ENCODE measurements around the gene CD164. TPM values are rescaled to one million over a fixed set of nuclear protein-coding genes. Genes with fewer than 3 reads are reported as not detected.
"Not testable (repeated sequence)": the region's sequence is repeated elsewhere in the genome, so short reads cannot be mapped to it uniquely, and the experiment has no call there.

The CD164 gene
- total RNA-seq, 2 donors from 2014 or later, result 99.8 to 129 TPM

- Histone ChIP-seq H3K27me3 (no peaks in the 10 kb centered on the region), H3K4me1 (no peaks in the 10 kb centered on the region), H3K36me3 (no peaks in the 10 kb centered on the region), H3K27ac (no peak overlapping the region), H3K4me3 (no peak overlapping the region), H3K9me3 (no peaks in the 10 kb centered on the region)
- no peak for DNase-seq (ENCODE audit: low spot score)
- no peak for TF ChIP-seq CTCF (IDR thresholded peaks at IDR 0.05)
These were observed 39.8 kb downstream of the CD164 start for GRCh38 chr6:109342506-109342905.

- DNase-seq (ENCODE audit: low spot score), result no peak
- H3K36me3 ChIP-seq, result no peaks in the 10 kb centered on the region
- no peaks in the 10 kb centered on the region for H3K9me3 ChIP-seq
- no peak for TF ChIP-seq CTCF (IDR thresholded peaks at IDR 0.05)
- H3K27me3 ChIP-seq, result no peaks in the 10 kb centered on the region
- H3K27ac ChIP-seq, result no peak overlapping the region
- H3K4me1 ChIP-seq, result peaks cover 0 to 6% of the 10 kb centered on the region in 2 donors
- H3K4me3 ChIP-seq, result no peak overlapping the region
These were observed 41.5 kb downstream of the CD164 start for GRCh38 chr6:109340811-109341210.

- no peaks in the 10 kb centered on the region for H3K27me3 ChIP-seq
- no peak overlapping the region for H3K4me3 ChIP-seq
- no peaks in the 10 kb centered on the region for H3K36me3 ChIP-seq
- peaks cover 0 to 6% of the 10 kb centered on the region in 2 donors for H3K4me1 ChIP-seq
- H3K27ac ChIP-seq, result no peak overlapping the region
- no peak for TF ChIP-seq CTCF (IDR thresholded peaks at IDR 0.05)
- H3K9me3 ChIP-seq, result no peaks in the 10 kb centered on the region
- no peak for DNase-seq (ENCODE audit: low spot score)
These were observed 42.2 kb downstream of the CD164 start for GRCh38 chr6:109339906-109340678.

GRCh38 chr6:109336221-109336961, 45.9 kb downstream of the CD164 start:
- H3K9me3 ChIP-seq, result no peaks in the 10 kb centered on the region
- no peaks in the 10 kb centered on the region for H3K36me3 ChIP-seq
- peaks cover 0 to 6% of the 10 kb centered on the region in 2 donors for H3K4me1 ChIP-seq
- no peak for DNase-seq (ENCODE audit: low spot score)
- H3K4me3 ChIP-seq, result no peak overlapping the region
- no peak overlapping the region for H3K27ac ChIP-seq
- no peak for TF ChIP-seq CTCF (IDR thresholded peaks at IDR 0.05)
- H3K27me3 ChIP-seq, result no peaks in the 10 kb centered on the region

GRCh38 chr6:109333870-109334269, 48.4 kb downstream of the CD164 start:
- DNase-seq (ENCODE audit: low spot score); H3K9me3 ChIP-seq; H3K36me3 ChIP-seq: not testable (repeated sequence)

GRCh38 chr6:109332748-109333147, 49.5 kb downstream of the CD164 start:
- no peaks in the 10 kb centered on the region for H3K9me3 ChIP-seq
- no peak overlapping the region for H3K4me3 ChIP-seq
- H3K4me1 ChIP-seq, result peaks cover 0 to 6% of the 10 kb centered on the region in 2 donors
- no peak overlapping the region for H3K27ac ChIP-seq
- no peak for DNase-seq (ENCODE audit: low spot score)
- no peak for TF ChIP-seq CTCF (IDR thresholded peaks at IDR 0.05)
- no peaks in the 10 kb centered on the region for H3K27me3 ChIP-seq
- H3K36me3 ChIP-seq, result no peaks in the 10 kb centered on the region

More at GRCh38 chr6:109333870-109334269, 48.4 kb downstream of the CD164 start:
- not testable (repeated sequence) for H3K4me1 ChIP-seq, H3K27me3 ChIP-seq, H3K4me3 ChIP-seq, H3K27ac ChIP-seq

Measured in right atrium auricular region (tissue), 2 donors.